ENCODE measurements around the gene HOXD3. TPM values are rescaled to one million over a fixed set of nuclear protein-coding genes. Genes with fewer than 3 reads are reported as not detected.

Gene HOXD3
- total and polyA plus RNA-seq, 9 of the 15 experiments (the other 6 are each of a cell fraction or from before 2014, with no cell fraction given) = not detected

GRCh38 chr2:176187200-176187898 is 30.2 kb downstream of the HOXD3 start (continued):
- TF ChIP-seq THRA (IDR thresholded peaks at IDR 0.05) (no peak), SMARCE1 (IDR thresholded peaks at IDR 0.05) (no peak)

- no peaks in the 10 kb centered on the region for H3K9me3 ChIP-seq (replicated peaks; ENCODE audit: control insufficient read depth, insufficient read depth, low read depth, low read length)
- TF ChIP-seq PML (IDR thresholded peaks at IDR 0.05; ENCODE audit: low read length) (no peak), USF2 (CRISPR knock-in tag; IDR thresholded peaks at IDR 0.05) (peak; percentile 58), RBM25 (IDR thresholded peaks at IDR 0.05; ENCODE audit: low read depth, low read length, severe bottlenecking) (peak; percentile 27), ZNF740 (CRISPR knock-in tag; IDR thresholded peaks at IDR 0.05) (0 out of 2 replicates have a peak, but pooled peaks have one; percentile 19), ZNF740 (tag; IDR thresholded peaks at IDR 0.05) (no peak), USF1 (CRISPR knock-in tag; IDR thresholded peaks at IDR 0.05) (peak; percentile 63)
- ChIA-PET CTCF (ENCODE audit: low intra/inter-chr PET ratio) (no interaction called here), POLR2A (interaction anchor here (1.4 kb wide), 1 partner anchor 8 kb away, joined by 3 read pairs; no protein-coding TSS in a partner anchor)
- WGBS (ENCODE audit: insufficient coverage, low coverage, missing lambda C conversion rate) = 19% methylated on average over 57 of the region's 68 CpGs
- BruUV-seq (replicated peaks) = no TSS peak
- H3K4me1 ChIP-seq (replicated peaks in 1 of 2; ENCODE audit: control insufficient read depth in 2 of 2, insufficient read depth in 2 of 2, low read length in 2 of 2) = peaks cover 0 to 13% of the 10 kb centered on the region in 2 experiments; a peak in 2 of 5 replicates
- H3K4me2 ChIP-seq (ENCODE audit: insufficient read depth, low read length) = no peak within 1 kb of the TSS; the same call in 1 of the 2 replicates
- FAIRE-seq (no peak), ATAC-seq (peak; percentile 49; the same call in 2 of the 3 replicates), DNase-seq (ENCODE audit: extremely low read depth in 1 of 4, low spot score in 3 of 4) (peak in 3 of 4 experiments; percentile 42 to 57 (median 53))
- H3K9me1 ChIP-seq (ENCODE audit: control insufficient read depth, insufficient read depth, low read length) = no peaks in the 10 kb centered on the region
- H4K20me1 ChIP-seq (replicated peaks; ENCODE audit: control insufficient read depth, insufficient read depth, low read length) = no peaks in the 10 kb centered on the region
- no peaks in the 10 kb centered on the region for H3K36me3 ChIP-seq (ENCODE audit: control insufficient read depth, insufficient read depth, low read length)
- H3K79me2 ChIP-seq (ENCODE audit: control insufficient read depth, insufficient read depth, low read length) = no peaks in the 10 kb centered on the region
- intact Hi-C loops (cut with micrococcal nuclease) (no loop called here), in situ Hi-C loops (cut with MboI) (no loop called here)
- H2AFZ ChIP-seq (ENCODE audit: low read depth, low read length) = no peak within 1 kb of the TSS
- no peak within 1 kb of the TSS for H3K27ac ChIP-seq (ENCODE audit: extremely low read depth, low read depth, low read length)
- H3K27me3 ChIP-seq (ENCODE audit: control insufficient read depth in 2 of 2, insufficient read depth in 2 of 2, low read length in 2 of 2) = peaks cover 41 to 56% of the 10 kb centered on the region in 2 experiments
- H3K4me3 ChIP-seq = no peak within 1 kb of the TSS
- no peak within 1 kb of the TSS; a peak in 1 of 4 replicates for H3K9ac ChIP-seq (ENCODE audit: insufficient read depth in 1 of 2, low read depth in 2 of 2, low read length in 2 of 2)
Measured at GRCh38 chr2:176187899-176188773, 31.0 kb downstream of the HOXD3 start, which contains the start of gene HOXD1. HOXD1 (plus strand) TSS chr2:176188668; CDS start chr2:176188802, 134 bp downstream.

Data from K562 (cell line).